ENCODE results near the gene SPARC.
"Not testable (repeated sequence)": the region's sequence is repeated elsewhere in the genome, so short reads cannot be mapped to it uniquely, and the experiment has no call there.

Gene SPARC

GRCh38 chr5:151686674-151687407 lies at the start of gene SPARC:
Gene SPARC (minus strand): TSS chr5:151686915. CDS start chr5:151676188, 10,727 bp downstream.
- no peak for DNase-seq

GRCh38 chr5:151735646-151736045 lies 48.9 kb upstream of the SPARC start:
- DNase-seq: no peak

- DNase-seq: no peak
Measured at GRCh38 chr5:151734064-151734408, 47.3 kb upstream of the SPARC start.

GRCh38 chr5:151733358-151734063 lies 46.8 kb upstream of the SPARC start:
- DNase-seq: no peak

- no peak for DNase-seq
Measured at GRCh38 chr5:151730381-151730780, 43.7 kb upstream of the SPARC start.

GRCh38 chr5:151729597-151729996 lies 42.9 kb upstream of the SPARC start:
- DNase-seq: not testable (repeated sequence)

- no peak for DNase-seq
Measured at GRCh38 chr5:151724360-151724759, 37.6 kb upstream of the SPARC start.

GRCh38 chr5:151722546-151722945 lies 35.8 kb upstream of the SPARC start:
- no peak for DNase-seq

GRCh38 chr5:151721812-151722391 lies 35.2 kb upstream of the SPARC start:
- DNase-seq: no peak

GRCh38 chr5:151721087-151721646 lies 34.5 kb upstream of the SPARC start:
- DNase-seq: no peak

GRCh38 chr5:151720215-151720614 lies 33.5 kb upstream of the SPARC start:
- no peak for DNase-seq

GRCh38 chr5:151719228-151720000 lies 32.7 kb upstream of the SPARC start:
- no peak for DNase-seq

- no peak for DNase-seq
Measured at GRCh38 chr5:151718646-151719045, 31.9 kb upstream of the SPARC start.

- DNase-seq: no peak
Measured at GRCh38 chr5:151718153-151718552, 31.4 kb upstream of the SPARC start.

- no peak for DNase-seq
Measured at GRCh38 chr5:151717416-151717815, 30.7 kb upstream of the SPARC start.

- DNase-seq: no peak
Measured at GRCh38 chr5:151709109-151709735, 22.5 kb upstream of the SPARC start.

GRCh38 chr5:151708126-151708525 lies 21.4 kb upstream of the SPARC start:
- no peak for DNase-seq

- DNase-seq: no peak
Measured at GRCh38 chr5:151707567-151707966, 20.9 kb upstream of the SPARC start.

- no peak for DNase-seq
Measured at GRCh38 chr5:151706906-151707305, 20.2 kb upstream of the SPARC start.

GRCh38 chr5:151703780-151704179 lies 17.1 kb upstream of the SPARC start:
- no peak for DNase-seq

GRCh38 chr5:151703227-151703626 lies 16.5 kb upstream of the SPARC start:
- DNase-seq: no peak

GRCh38 chr5:151700820-151701219 lies 14.1 kb upstream of the SPARC start:
- no peak for DNase-seq

GRCh38 chr5:151700296-151700695 lies 13.6 kb upstream of the SPARC start:
- DNase-seq: no peak
